ENCODE measurements around the gene LRRC75A.

DNA sequence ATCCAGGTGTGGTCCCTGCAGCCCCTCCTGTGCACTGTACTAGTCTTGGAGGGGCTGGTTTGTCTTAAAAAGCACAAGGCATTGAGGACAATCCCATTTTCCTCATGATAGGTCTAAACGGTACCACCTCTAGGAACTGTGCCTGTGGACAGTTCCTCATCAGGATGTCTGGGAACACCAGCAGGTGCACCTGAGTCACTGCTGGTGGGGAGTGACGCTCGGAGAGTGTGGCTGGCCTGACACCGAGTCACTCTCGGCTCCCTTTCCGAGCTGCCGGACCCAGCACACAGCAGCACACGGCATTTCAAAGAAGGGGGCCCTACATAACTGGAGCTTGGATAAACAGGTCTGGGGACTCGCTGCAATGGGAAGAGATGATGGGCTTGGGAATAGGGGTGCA, 25.6 kb downstream of the LRRC75A start:
- TF ChIP-seq, protein P1, sequence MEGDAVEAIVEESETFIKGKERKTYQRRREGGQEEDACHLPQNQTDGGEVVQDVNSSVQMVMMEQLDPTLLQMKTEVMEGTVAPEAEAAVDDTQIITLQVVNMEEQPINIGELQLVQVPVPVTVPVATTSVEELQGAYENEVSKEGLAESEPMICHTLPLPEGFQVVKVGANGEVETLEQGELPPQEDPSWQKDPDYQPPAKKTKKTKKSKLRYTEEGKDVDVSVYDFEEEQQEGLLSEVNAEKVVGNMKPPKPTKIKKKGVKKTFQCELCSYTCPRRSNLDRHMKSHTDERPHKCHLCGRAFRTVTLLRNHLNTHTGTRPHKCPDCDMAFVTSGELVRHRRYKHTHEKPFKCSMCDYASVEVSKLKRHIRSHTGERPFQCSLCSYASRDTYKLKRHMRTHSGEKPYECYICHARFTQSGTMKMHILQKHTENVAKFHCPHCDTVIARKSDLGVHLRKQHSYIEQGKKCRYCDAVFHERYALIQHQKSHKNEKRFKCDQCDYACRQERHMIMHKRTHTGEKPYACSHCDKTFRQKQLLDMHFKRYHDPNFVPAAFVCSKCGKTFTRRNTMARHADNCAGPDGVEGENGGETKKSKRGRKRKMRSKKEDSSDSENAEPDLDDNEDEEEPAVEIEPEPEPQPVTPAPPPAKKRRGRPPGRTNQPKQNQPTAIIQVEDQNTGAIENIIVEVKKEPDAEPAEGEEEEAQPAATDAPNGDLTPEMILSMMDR (IDR thresholded peaks at IDR 0.05), result no peak
- no peak for TF ChIP-seq EZH2 (IDR thresholded peaks at IDR 0.05; ENCODE audit: borderline replicate concordance, insufficient read depth, low read depth, low read length, poor library complexity, severe bottlenecking)

All from B cell (primary cell).